ENCODE measurements around the gene CADM1. TPM values are rescaled to one million over a fixed set of nuclear protein-coding genes. Genes with fewer than 3 reads are reported as not detected.

Gene CADM1
- total and polyA plus RNA-seq, 2 donors (not counting 1 experiment from before 2014, with no cell fraction given) = 15.4 to 86.0 TPM

DNA sequence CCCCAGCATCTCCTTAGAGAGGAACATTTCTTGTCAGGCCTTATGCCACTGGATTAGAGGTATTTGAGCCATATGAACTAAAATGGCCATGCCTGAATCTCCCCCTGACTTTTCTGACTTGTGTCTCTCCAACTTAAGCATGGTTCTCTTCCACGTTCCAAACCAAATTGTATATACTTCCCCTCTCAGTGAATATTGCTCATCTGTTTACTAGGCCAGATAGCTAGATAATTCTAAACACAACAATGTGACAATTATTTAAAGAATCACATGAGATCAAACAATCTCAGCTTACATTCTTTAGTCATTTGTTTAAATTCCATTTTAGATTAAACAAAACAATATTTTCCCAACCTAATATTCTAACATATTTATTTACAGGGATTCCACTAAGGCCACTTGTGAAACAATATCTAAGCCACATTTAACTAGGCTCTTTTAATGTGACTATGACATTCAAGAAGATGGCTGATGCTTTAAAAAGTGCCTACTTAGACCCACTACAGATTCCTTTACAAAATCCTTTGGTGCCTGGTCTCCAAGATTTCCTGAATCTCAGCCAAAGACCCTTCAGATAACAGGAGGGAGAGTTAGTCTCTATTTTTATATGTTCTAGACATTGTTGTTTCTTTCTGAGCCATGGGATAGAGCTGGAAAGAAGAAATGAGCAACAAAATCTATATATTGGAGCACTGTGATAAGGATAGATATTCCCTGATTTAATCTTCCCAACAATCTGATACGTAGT is 105.7 kb downstream of the CADM1 start:
- no peak overlapping the region for H3K4me3 ChIP-seq (replicated peaks in 1 of 4; ENCODE audit: control extremely low read depth in 1 of 4, insufficient read depth in 1 of 4, low read depth in 3 of 4, low read length in 4 of 4)
- H3K27ac ChIP-seq (ENCODE audit: insufficient read depth, low read length) = no peak overlapping the region
- no peak overlapping the region for H3K4me2 ChIP-seq (ENCODE audit: extremely low read depth, insufficient read depth, low read length)
- H3K9me3 ChIP-seq (ENCODE audit: control insufficient read depth, insufficient read depth, low read depth, low read length) = no peaks in the 10 kb centered on the region
- H3K27me3 ChIP-seq (ENCODE audit: control insufficient read depth, insufficient read depth, low read length) = no peaks in the 10 kb centered on the region
- TF ChIP-seq EZH2 (IDR thresholded peaks at IDR 0.05; ENCODE audit: low read length, missing control alignments) = no peak
- TF ChIP-seq, protein P1, sequence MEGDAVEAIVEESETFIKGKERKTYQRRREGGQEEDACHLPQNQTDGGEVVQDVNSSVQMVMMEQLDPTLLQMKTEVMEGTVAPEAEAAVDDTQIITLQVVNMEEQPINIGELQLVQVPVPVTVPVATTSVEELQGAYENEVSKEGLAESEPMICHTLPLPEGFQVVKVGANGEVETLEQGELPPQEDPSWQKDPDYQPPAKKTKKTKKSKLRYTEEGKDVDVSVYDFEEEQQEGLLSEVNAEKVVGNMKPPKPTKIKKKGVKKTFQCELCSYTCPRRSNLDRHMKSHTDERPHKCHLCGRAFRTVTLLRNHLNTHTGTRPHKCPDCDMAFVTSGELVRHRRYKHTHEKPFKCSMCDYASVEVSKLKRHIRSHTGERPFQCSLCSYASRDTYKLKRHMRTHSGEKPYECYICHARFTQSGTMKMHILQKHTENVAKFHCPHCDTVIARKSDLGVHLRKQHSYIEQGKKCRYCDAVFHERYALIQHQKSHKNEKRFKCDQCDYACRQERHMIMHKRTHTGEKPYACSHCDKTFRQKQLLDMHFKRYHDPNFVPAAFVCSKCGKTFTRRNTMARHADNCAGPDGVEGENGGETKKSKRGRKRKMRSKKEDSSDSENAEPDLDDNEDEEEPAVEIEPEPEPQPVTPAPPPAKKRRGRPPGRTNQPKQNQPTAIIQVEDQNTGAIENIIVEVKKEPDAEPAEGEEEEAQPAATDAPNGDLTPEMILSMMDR (conservative IDR thresholded peaks at IDR 0.05 in 1 of 2, IDR thresholded peaks at IDR 0.05 in 1 of 2; ENCODE audit: low read depth in 1 of 2, low read length in 2 of 2) = no peak
- no peaks in the 10 kb centered on the region for H4K20me1 ChIP-seq (ENCODE audit: control insufficient read depth, extremely low read depth, insufficient read depth, low read length)
- no peak overlapping the region for H2AFZ ChIP-seq (ENCODE audit: low read length)
- H3K4me1 ChIP-seq (ENCODE audit: control insufficient read depth, extremely low read depth, insufficient read depth, low read length) = no peaks in the 10 kb centered on the region
- H3K9ac ChIP-seq (ENCODE audit: insufficient read depth, low read length) = no peak overlapping the region
- no peaks in the 10 kb centered on the region for H3K79me2 ChIP-seq (ENCODE audit: control insufficient read depth, insufficient read depth, low read length)
- no peak for DNase-seq (ENCODE audit: low read depth in 2 of 2)
- no peaks in the 10 kb centered on the region for H3K36me3 ChIP-seq (ENCODE audit: control insufficient read depth, insufficient read depth, low read length)

DNA sequence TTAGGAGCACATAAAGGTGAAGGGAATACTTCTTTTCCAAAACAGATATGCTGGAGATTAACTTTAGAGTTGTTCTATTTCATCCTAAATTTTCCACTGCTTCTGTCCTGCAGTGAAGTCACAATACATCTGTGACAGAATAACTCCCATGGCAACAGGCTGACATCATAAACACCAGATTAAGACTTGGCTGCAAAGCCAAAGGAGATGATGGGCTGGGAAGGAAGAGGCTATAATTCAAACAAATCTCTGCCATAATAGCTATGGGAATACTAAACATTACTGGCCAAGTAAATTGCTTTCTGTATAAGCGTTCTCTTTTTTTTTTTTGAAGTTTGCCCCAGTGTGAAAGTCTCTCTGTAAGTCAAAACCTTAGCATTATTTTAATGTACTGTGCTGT is 107.7 kb downstream of the CADM1 start:
- no peak overlapping the region for H3K4me2 ChIP-seq (ENCODE audit: extremely low read depth, insufficient read depth, low read length)
- no peaks in the 10 kb centered on the region for H3K4me1 ChIP-seq (ENCODE audit: control insufficient read depth, extremely low read depth, insufficient read depth, low read length)
- H4K20me1 ChIP-seq (ENCODE audit: control insufficient read depth, extremely low read depth, insufficient read depth, low read length) = no peaks in the 10 kb centered on the region
- no peaks in the 10 kb centered on the region for H3K79me2 ChIP-seq (ENCODE audit: control insufficient read depth, insufficient read depth, low read length)
- H3K4me3 ChIP-seq (replicated peaks in 1 of 4; ENCODE audit: control extremely low read depth in 1 of 4, insufficient read depth in 1 of 4, low read depth in 3 of 4, low read length in 4 of 4) = no peak overlapping the region
- no peak overlapping the region for H2AFZ ChIP-seq (ENCODE audit: low read length)
- no peak overlapping the region for H3K9ac ChIP-seq (ENCODE audit: insufficient read depth, low read length)
- H3K27me3 ChIP-seq (ENCODE audit: control insufficient read depth, insufficient read depth, low read length) = no peaks in the 10 kb centered on the region
- peak in 1 of 2 donors; percentile 14 for DNase-seq (ENCODE audit: low read depth in 2 of 2)
- no peaks in the 10 kb centered on the region for H3K9me3 ChIP-seq (ENCODE audit: control insufficient read depth, insufficient read depth, low read depth, low read length)
- no peak overlapping the region for H3K27ac ChIP-seq (ENCODE audit: insufficient read depth, low read length)
- TF ChIP-seq EZH2 (IDR thresholded peaks at IDR 0.05; ENCODE audit: low read length, missing control alignments) = no peak
- TF ChIP-seq, protein P1 (conservative IDR thresholded peaks at IDR 0.05 in 1 of 2, IDR thresholded peaks at IDR 0.05 in 1 of 2; ENCODE audit: low read depth in 1 of 2, low read length in 2 of 2) = no peak
- no peaks in the 10 kb centered on the region for H3K36me3 ChIP-seq (ENCODE audit: control insufficient read depth, insufficient read depth, low read length)

DNA sequence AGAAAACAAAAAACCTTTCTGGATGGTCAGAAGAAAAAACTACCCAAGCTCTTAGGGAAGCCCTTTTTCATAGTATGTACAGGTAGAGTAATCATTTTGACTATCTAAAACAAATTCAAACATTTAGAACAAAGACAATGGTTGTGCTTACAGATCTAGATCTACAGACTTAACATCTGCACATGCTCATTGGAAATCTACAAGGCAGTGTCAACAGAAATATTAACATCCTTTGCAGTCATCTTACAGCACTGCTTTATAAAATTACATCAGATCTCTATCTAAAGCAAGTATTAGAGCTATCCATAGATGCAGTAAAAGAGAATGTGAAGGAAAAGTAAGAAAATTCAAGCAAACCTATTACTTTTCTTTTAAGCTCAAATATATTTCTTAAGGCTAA is 110.3 kb downstream of the CADM1 start:
- Histone ChIP-seq H3K9ac (ENCODE audit: insufficient read depth, low read length) (no peak overlapping the region), H4K20me1 (ENCODE audit: control insufficient read depth, extremely low read depth, insufficient read depth, low read length) (no peaks in the 10 kb centered on the region), H3K4me2 (ENCODE audit: extremely low read depth, insufficient read depth, low read length) (no peak overlapping the region), H3K79me2 (ENCODE audit: control insufficient read depth, insufficient read depth, low read length) (no peaks in the 10 kb centered on the region), H3K27me3 (ENCODE audit: control insufficient read depth, insufficient read depth, low read length) (no peaks in the 10 kb centered on the region), H3K4me3 (replicated peaks in 1 of 4; ENCODE audit: control extremely low read depth in 1 of 4, insufficient read depth in 1 of 4, low read depth in 3 of 4, low read length in 4 of 4) (no peak overlapping the region), H3K36me3 (ENCODE audit: control insufficient read depth, insufficient read depth, low read length) (no peaks in the 10 kb centered on the region), H3K9me3 (ENCODE audit: control insufficient read depth, insufficient read depth, low read depth, low read length) (no peaks in the 10 kb centered on the region), H2AFZ (ENCODE audit: low read length) (no peak overlapping the region), H3K27ac (ENCODE audit: insufficient read depth, low read length) (no peak overlapping the region), H3K4me1 (ENCODE audit: control insufficient read depth, extremely low read depth, insufficient read depth, low read length) (no peaks in the 10 kb centered on the region)
- TF ChIP-seq, protein P1 (conservative IDR thresholded peaks at IDR 0.05 in 1 of 2, IDR thresholded peaks at IDR 0.05 in 1 of 2; ENCODE audit: low read depth in 1 of 2, low read length in 2 of 2) = no peak
- no peak for TF ChIP-seq EZH2 (IDR thresholded peaks at IDR 0.05; ENCODE audit: low read length, missing control alignments)
- peak in 1 of 2 donors; percentile 32 for DNase-seq (ENCODE audit: low read depth in 2 of 2)
